Endothelial cell of umbilical vein (primary cell): ENCODE data around the gene NAGLU. TPM values are rescaled to one million over a fixed set of nuclear protein-coding genes. Genes with fewer than 3 reads are reported as not detected.

Experiments used
- BruUV-seq: library from RNA; stranded (reverse); fragments of 400-500 nt; replicated peaks from 2 replicates; lab custom pipeline; 2021; lab: Mats Ljungman, UMichigan
- CTCF ChIA-PET: fragments of 300-600, 350-600 bp; sonication (Branson Sonifier 250); formaldehyde crosslinking; loops from one replicate; lab custom pipeline; 2021; ENCODE audit warnings: antibody characterized with exemption, inconsistent platforms; lab: Charles Lee
- POLR2A ChIA-PET: fragments of 300-600, 350-600 bp; sonication (Branson Sonifier 250); formaldehyde crosslinking; loops from one replicate; lab custom pipeline; 2021; ENCODE audit warnings: antibody characterized with exemption, inconsistent platforms; lab: Charles Lee
- DNase-seq: peaks from one replicate; pipeline ENCODE4 v3.0.0-alpha.2; 2011; ENCODE audit warnings: low read depth, low spot score
- FAIRE-seq: peaks from 2 replicates; lab custom pipeline; 2011; peaks lifted over from hg19 to GRCh38; lab: Jason Lieb, UNC
- H2AFZ ChIP-seq: 2 replicates; pipeline ENCODE4 v1.6.0; 2012; ENCODE audit warnings: low read depth, low read length, control low read depth, inconsistent platforms
- H3K27ac ChIP-seq: 2 replicates; pipeline ENCODE4 v1.5.1; 2011; ENCODE audit warnings: low read depth, mild to moderate bottlenecking, control low read depth, low read length, moderate library complexity; ENCODE audit not compliant: insufficient read depth
- H3K27me3 ChIP-seq, 2 experiments: 2 replicates each; pipeline versions ENCODE4 v1.6.0 to v1.6.1; 2011; ENCODE audit warnings: low read length in 2 of 2, mixed read lengths in 1 of 2; ENCODE audit not compliant: control insufficient read depth in 2 of 2, insufficient read depth in 2 of 2
- H3K36me3 ChIP-seq, 2 experiments: 2 replicates in 1 of 2; 3 replicates in 1 of 2; pipeline ENCODE4 v1.5.1; 2011; ENCODE audit warnings: low read length in 2 of 2, mild to moderate bottlenecking in 1 of 2, moderate library complexity in 1 of 2; ENCODE audit not compliant: control insufficient read depth in 2 of 2, insufficient read depth in 2 of 2; ENCODE audit errors: extremely low read depth in 1 of 2
- H3K4me1 ChIP-seq: 3 replicates; pipeline ENCODE4 v1.5.1; 2011; ENCODE audit warnings: mild to moderate bottlenecking, low read length; ENCODE audit not compliant: control insufficient read depth, insufficient read depth; ENCODE audit errors: extremely low read depth
- H3K4me2 ChIP-seq: 2 replicates; pipeline ENCODE4 v1.6.1; 2011; ENCODE audit warnings: low read length, control low read depth, mixed read lengths; ENCODE audit not compliant: insufficient read depth
- H3K4me3 ChIP-seq, 3 experiments: fragments of 200-600 bp in 1 of 3; sonication (generic), shearing (Covaris generic) in 1 of 3; replicated peaks in 1 of 3; 2 replicates each; pipeline ENCODE4 v1.5.1; 2011 to 2016; ENCODE audit warnings: control low read depth in 3 of 3, low read length in 3 of 3, mild to moderate bottlenecking in 2 of 3, inconsistent platforms in 1 of 3, low read depth in 1 of 3, moderate library complexity in 1 of 3; ENCODE audit not compliant: insufficient read depth in 1 of 3
- H3K79me2 ChIP-seq: 2 replicates; pipeline ENCODE4 v1.6.0; 2012; ENCODE audit warnings: low read length, inconsistent platforms; ENCODE audit not compliant: control insufficient read depth, insufficient read depth
- H3K9ac ChIP-seq: replicated peaks from 2 replicates; pipeline ENCODE3; 2011; ENCODE audit warnings: low read length, control low read depth; ENCODE audit not compliant: insufficient read depth; ENCODE audit errors: extremely low read depth
- H3K9me1 ChIP-seq: replicated peaks from 3 replicates; pipeline ENCODE4 v1.6.0; 2011; ENCODE audit warnings: mild to moderate bottlenecking, low read length; ENCODE audit not compliant: control insufficient read depth, insufficient read depth; ENCODE audit errors: extremely low read depth
- H3K9me3 ChIP-seq: replicated peaks from 2 replicates; pipeline ENCODE4 v1.5.1; 2012; ENCODE audit warnings: low read length, inconsistent platforms; ENCODE audit not compliant: control insufficient read depth, insufficient read depth
- H4K20me1 ChIP-seq: replicated peaks from 2 replicates; pipeline ENCODE3; 2011; ENCODE audit warnings: mild to moderate bottlenecking, low read length; ENCODE audit not compliant: control insufficient read depth, insufficient read depth; ENCODE audit errors: extremely low read depth
- EZH2 ChIP-seq: IDR thresholded peaks from 2 replicates; pipeline ENCODE4 v1.6.1; 2012; ENCODE audit warnings: borderline replicate concordance, low read depth, mild to moderate bottlenecking, moderate library complexity, low read length, inconsistent platforms; ENCODE audit not compliant: severe bottlenecking
- FOS ChIP-seq: IDR thresholded peaks from 2 replicates; pipeline ENCODE4 v1.6.1; 2011; ENCODE audit warnings: mild to moderate bottlenecking, low read length, moderate library complexity, borderline replicate concordance; ENCODE audit not compliant: insufficient read depth
- GATA2 ChIP-seq: IDR thresholded peaks from 2 replicates; pipeline ENCODE4 v1.7.0; 2011; ENCODE audit warnings: low read depth, mild to moderate bottlenecking, moderate library complexity, mixed read lengths, low read length; ENCODE audit not compliant: insufficient read length, insufficient read depth
- JUN ChIP-seq: IDR thresholded peaks from 2 replicates; pipeline ENCODE4 v1.6.1; 2011; ENCODE audit warnings: borderline replicate concordance, low read depth; ENCODE audit not compliant: insufficient read length, insufficient read depth
- MYC ChIP-seq: IDR thresholded peaks from one replicate; pipeline ENCODE4 v1.6.1; 2011; ENCODE audit warnings: mild to moderate bottlenecking, low read depth, low read length
- POLR2A ChIP-seq: IDR thresholded peaks from 2 replicates; pipeline ENCODE4 v1.6.1; 2012; ENCODE audit warnings: low read depth, mild to moderate bottlenecking, control low read depth, low read length
- POLR2AphosphoS5 ChIP-seq: IDR thresholded peaks from 2 replicates; pipeline ENCODE4 v1.6.1; 2012; ENCODE audit warnings: low read depth, mild to moderate bottlenecking, control low read depth, low read length, moderate library complexity; ENCODE audit not compliant: insufficient read depth
- dilution Hi-C: fragments of 300-500 bp; cut with MboI; formaldehyde crosslinking; loops from one replicate; pipeline ENCODE4 v1.15.0; 2019; ENCODE audit warnings: low sequenced_read_pairs; ENCODE audit not compliant: extremely low pct_ligation_motif_present
- intact Hi-C: fragments of 100-400 bp; cut with micrococcal nuclease; formaldehyde crosslinking; loops from one replicate; pipeline ENCODE4 v1.10.0; 2022
- polyA plus RNA-seq, 4 experiments: library from polyadenylated mRNA; depleted of rRNA in 3 of 4; stranded (reverse) in 3 of 4; unstranded in 1 of 4; fragments of >200 nt; gene quantifications; 2 replicates each; pipeline versions ENCODE4 v1.2.1 to v1.2.3, GENCODE V29; 2011 to 2012; ENCODE audit warnings: missing spikeins in 1 of 4
- total RNA-seq: library from RNA; stranded (reverse); gene quantifications from 2 replicates; pipeline ENCODE4 v1.2.3, GENCODE V29; 2021
- TF ChIP-seq, protein P1 (sequence below): IDR thresholded peaks from 2 replicates; pipeline ENCODE4 v1.6.1; 2011; ENCODE audit not compliant: insufficient read depth, insufficient read length
- TF ChIP-seq, protein P2 (sequence below), 2 donors: IDR thresholded peaks; 1 replicate in 1 of 2; 2 replicates in 1 of 2; pipeline ENCODE4 v1.5.1; 2011; ENCODE audit warnings: low read length in 2 of 2, mild to moderate bottlenecking in 2 of 2, moderate library complexity in 2 of 2, control low read depth in 1 of 2, inconsistent platforms in 1 of 2, low read depth in 1 of 2; ENCODE audit not compliant: insufficient read depth in 1 of 2; ENCODE audit errors: extremely low read depth in 1 of 2

NAGLU gene
- total and polyA plus RNA-seq, 2 donors (not counting 3 experiments of a cell fraction or from before 2014, with no cell fraction given) = 50.2 to 54.2 TPM

DNA sequence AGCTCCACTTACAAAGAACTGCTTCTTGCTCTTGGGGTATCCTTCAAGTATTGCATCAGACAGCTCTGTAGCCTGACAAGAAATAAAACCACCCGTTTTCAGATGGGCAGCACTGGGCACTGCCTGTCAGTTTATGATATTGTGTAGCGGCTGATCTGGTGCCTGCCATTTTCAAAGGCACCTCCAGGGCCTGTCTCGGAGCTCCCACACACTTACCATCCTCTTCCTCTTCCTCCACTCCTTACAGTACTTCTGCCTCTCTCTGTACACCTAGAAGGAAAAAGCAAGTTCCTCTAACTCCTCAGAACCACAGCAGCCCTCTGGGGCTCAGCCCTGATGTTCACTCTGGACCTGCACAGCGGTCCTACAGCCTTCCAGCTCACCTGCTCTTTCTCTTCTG, 37.1 kb downstream of the NAGLU start:
- intact Hi-C loops (no loop called here), dilution Hi-C loops (no loop called here)
- H3K4me1 ChIP-seq = peaks cover 18% of the 10 kb centered on the region
- H3K9me3 ChIP-seq = no peaks in the 10 kb centered on the region
- H4K20me1 ChIP-seq = no peaks in the 10 kb centered on the region
- H3K4me3 ChIP-seq = no peak overlapping the region
- no peak overlapping the region for H3K4me2 ChIP-seq
- DNase-seq = no peak
- TF ChIP-seq EZH2 = no peak
- no peak for TF ChIP-seq POLR2A
- TF ChIP-seq POLR2AphosphoS5 = no peak
- TF ChIP-seq, protein P1, sequence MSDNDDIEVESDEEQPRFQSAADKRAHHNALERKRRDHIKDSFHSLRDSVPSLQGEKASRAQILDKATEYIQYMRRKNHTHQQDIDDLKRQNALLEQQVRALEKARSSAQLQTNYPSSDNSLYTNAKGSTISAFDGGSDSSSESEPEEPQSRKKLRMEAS = no peak
- TF ChIP-seq MYC = no peak
- no peak for TF ChIP-seq JUN
- TF ChIP-seq FOS = no peak
- TF ChIP-seq, protein P2, sequence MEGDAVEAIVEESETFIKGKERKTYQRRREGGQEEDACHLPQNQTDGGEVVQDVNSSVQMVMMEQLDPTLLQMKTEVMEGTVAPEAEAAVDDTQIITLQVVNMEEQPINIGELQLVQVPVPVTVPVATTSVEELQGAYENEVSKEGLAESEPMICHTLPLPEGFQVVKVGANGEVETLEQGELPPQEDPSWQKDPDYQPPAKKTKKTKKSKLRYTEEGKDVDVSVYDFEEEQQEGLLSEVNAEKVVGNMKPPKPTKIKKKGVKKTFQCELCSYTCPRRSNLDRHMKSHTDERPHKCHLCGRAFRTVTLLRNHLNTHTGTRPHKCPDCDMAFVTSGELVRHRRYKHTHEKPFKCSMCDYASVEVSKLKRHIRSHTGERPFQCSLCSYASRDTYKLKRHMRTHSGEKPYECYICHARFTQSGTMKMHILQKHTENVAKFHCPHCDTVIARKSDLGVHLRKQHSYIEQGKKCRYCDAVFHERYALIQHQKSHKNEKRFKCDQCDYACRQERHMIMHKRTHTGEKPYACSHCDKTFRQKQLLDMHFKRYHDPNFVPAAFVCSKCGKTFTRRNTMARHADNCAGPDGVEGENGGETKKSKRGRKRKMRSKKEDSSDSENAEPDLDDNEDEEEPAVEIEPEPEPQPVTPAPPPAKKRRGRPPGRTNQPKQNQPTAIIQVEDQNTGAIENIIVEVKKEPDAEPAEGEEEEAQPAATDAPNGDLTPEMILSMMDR (IDR thresholded peaks at IDR 0.05; ENCODE audit: extremely low read depth in 1 of 2, insufficient read depth in 1 of 2, low read depth in 1 of 2, low read length in 2 of 2) = no peak
- no peak for TF ChIP-seq GATA2
- no peak overlapping the region for H3K27ac ChIP-seq
- peaks cover 24% of the 10 kb centered on the region for H3K79me2 ChIP-seq
- H3K9ac ChIP-seq = no peak overlapping the region
- H3K9me1 ChIP-seq = no peaks in the 10 kb centered on the region
- CTCF ChIA-PET = interaction anchor here (1.4 kb wide), 1 partner anchor 111 kb away, joined by 3 read pairs; no protein-coding TSS in a partner anchor
- no peak for FAIRE-seq
- H3K27me3 ChIP-seq = no peaks in the 10 kb centered on the region
- BruUV-seq = no TSS peak
- no peak overlapping the region for H2AFZ ChIP-seq
- peaks cover 26 to 39% of the 10 kb centered on the region in 2 experiments for H3K36me3 ChIP-seq
- POLR2A ChIA-PET = no interaction called here
